Loucy (cell line): Measurements from ENCODE around the gene SLC17A3.

Experiments used
- H2AFZ ChIP-seq: fragments of 200-600 bp; sonication (generic); 2 replicates; pipeline ENCODE4 v1.6.0; 2016; ENCODE audit warnings: antibody characterized with exemption, mild to moderate bottlenecking, low read length, moderate library complexity
- H3F3A ChIP-seq: fragments of 200-600 bp; 2 replicates; pipeline ENCODE4 v1.6.0; 2016; ENCODE audit warnings: antibody characterized with exemption, low read depth, mild to moderate bottlenecking
- H3K27me3 ChIP-seq: fragments of 200-600 bp; sonication (generic); 2 replicates; pipeline ENCODE4 v1.6.1; 2014; ENCODE audit warnings: low read length, mild to moderate bottlenecking; ENCODE audit not compliant: insufficient read depth, poor library complexity, severe bottlenecking
- H3K36me3 ChIP-seq: fragments of 200-600 bp; sonication (generic); 2 replicates; pipeline ENCODE4 v1.6.1; 2016; ENCODE audit warnings: low read length; ENCODE audit not compliant: insufficient read depth
- H3K4me1 ChIP-seq: fragments of 200-600 bp; sonication (generic); 2 replicates; pipeline ENCODE4 v1.5.1; 2014; ENCODE audit warnings: low read length, mild to moderate bottlenecking; ENCODE audit not compliant: insufficient read depth, poor library complexity, severe bottlenecking
- H3K4me2 ChIP-seq: fragments of 200-600 bp; sonication (generic); 2 replicates; pipeline ENCODE4 v1.6.0; 2014; ENCODE audit warnings: antibody characterized with exemption, low read length, low read depth, mild to moderate bottlenecking; ENCODE audit not compliant: poor library complexity, severe bottlenecking
- H3K4me3 ChIP-seq: fragments of 200-600 bp; sonication (generic); 2 replicates; pipeline ENCODE4 v1.5.1; 2014; ENCODE audit warnings: low read length, mild to moderate bottlenecking, mixed read lengths; ENCODE audit not compliant: poor library complexity, severe bottlenecking
- H3K79me2 ChIP-seq: fragments of 200-600 bp; sonication (generic); 2 replicates; pipeline ENCODE4 v1.6.1; 2014; ENCODE audit warnings: low read length; ENCODE audit not compliant: insufficient read depth
- H3K9ac ChIP-seq: fragments of 200-600 bp; sonication (generic); 2 replicates; pipeline ENCODE4 v1.6.0; 2014; ENCODE audit warnings: mild to moderate bottlenecking, low read depth, low read length, moderate library complexity; ENCODE audit not compliant: poor library complexity, severe bottlenecking
- H3K9me2 ChIP-seq: fragments of 200-600 bp; sonication (generic); replicated peaks from 2 replicates; pipeline ENCODE4 v1.6.1; 2016; ENCODE audit warnings: low read depth, low read length, mixed read lengths
- H3K9me3 ChIP-seq: fragments of 200-600 bp; sonication (generic); 2 replicates; pipeline ENCODE4 v1.6.1; 2014; ENCODE audit warnings: mild to moderate bottlenecking, antibody characterized with exemption, low read length, low read depth; ENCODE audit not compliant: insufficient read depth
- H4K20me1 ChIP-seq: fragments of 200-600 bp; sonication (generic); 2 replicates; pipeline ENCODE4 v1.6.0; 2014; ENCODE audit warnings: antibody characterized with exemption, low read length, mild to moderate bottlenecking; ENCODE audit not compliant: insufficient read depth, poor library complexity, severe bottlenecking
- CTCF ChIP-seq: fragments of 200-600 bp; sonication (generic); conservative IDR thresholded peaks from 2 replicates; pipeline ENCODE4 v1.5.1; 2014; ENCODE audit warnings: mild to moderate bottlenecking, antibody characterized with exemption, low read length
- EZH2phosphoT487 ChIP-seq: fragments of 200-600 bp; IDR thresholded peaks from 2 replicates; pipeline ENCODE4 v1.6.1; 2018; ENCODE audit warnings: antibody characterized with exemption, mild to moderate bottlenecking, moderate library complexity, borderline replicate concordance

The SLC17A3 gene

GRCh38 chr6:25868436-25869183 is 5.4 kb downstream of the SLC17A3 start:
- Histone ChIP-seq H3F3A (no peaks in the 10 kb centered on the region), H3K4me3 (no peak overlapping the region), H3K4me2 (no peak overlapping the region), H4K20me1 (no peaks in the 10 kb centered on the region), H3K9ac (no peak overlapping the region), H3K36me3 (no peaks in the 10 kb centered on the region), H3K79me2 (no peaks in the 10 kb centered on the region), H3K9me2 (no peaks in the 10 kb centered on the region), H2AFZ (no peak overlapping the region), H3K9me3 (no peaks in the 10 kb centered on the region), H3K27me3 (no peaks in the 10 kb centered on the region), H3K4me1 (peaks cover 18% of the 10 kb centered on the region)
- TF ChIP-seq CTCF, result no peak
- TF ChIP-seq EZH2phosphoT487, result no peak

- H3K4me3 ChIP-seq, result peak overlapping the region; percentile 18
- H4K20me1 ChIP-seq, result no peaks in the 10 kb centered on the region
- H3K9ac ChIP-seq, result no peak overlapping the region
- no peaks in the 10 kb centered on the region for H3K27me3 ChIP-seq
- peaks cover 18% of the 10 kb centered on the region for H3K4me1 ChIP-seq
- no peaks in the 10 kb centered on the region for H3K9me3 ChIP-seq
- no peaks in the 10 kb centered on the region for H3K79me2 ChIP-seq
- H2AFZ ChIP-seq, result 0 out of 2 replicates have a peak overlapping the region, but pooled peaks have one; percentile 2
- H3K4me2 ChIP-seq, result peak overlapping the region; percentile 47
- no peaks in the 10 kb centered on the region for H3F3A ChIP-seq
- no peaks in the 10 kb centered on the region for H3K9me2 ChIP-seq
- TF ChIP-seq EZH2phosphoT487 (no peak), CTCF (no peak)
- no peaks in the 10 kb centered on the region for H3K36me3 ChIP-seq
Observed at GRCh38 chr6:25866011-25866410, 8.0 kb downstream of the SLC17A3 start.

GRCh38 chr6:25863360-25863759 is 10.7 kb downstream of the SLC17A3 start:
- Histone ChIP-seq H3K27me3 (no peaks in the 10 kb centered on the region), H3K79me2 (no peaks in the 10 kb centered on the region), H3K4me3 (no peak overlapping the region), H3F3A (no peaks in the 10 kb centered on the region), H3K9ac (no peak overlapping the region), H2AFZ (no peak overlapping the region), H3K36me3 (no peaks in the 10 kb centered on the region), H3K4me1 (peaks cover 18% of the 10 kb centered on the region), H3K9me2 (no peaks in the 10 kb centered on the region), H3K9me3 (no peaks in the 10 kb centered on the region), H3K4me2 (no peak overlapping the region), H4K20me1 (no peaks in the 10 kb centered on the region)
- no peak for TF ChIP-seq CTCF
- no peak for TF ChIP-seq EZH2phosphoT487
